Stimulated activated CD8-positive, alpha-beta memory T cell treated with anti-CD3 and anti-CD28 coated beads, Interleukin-12 subunit alpha, Interleukin-12 subunit beta, amount 100 ng/mL, for 1 hour (primary cell): Measurements from ENCODE around the gene ATP5PB.
A peak's percentile ranks its signal among the peaks of the same experiment; 100 is the strongest.

ENCODE experiments used
- DNase-seq: peaks from one replicate; pipeline ENCODE4 v3.0.0-alpha.2; 2020; ENCODE audit warnings: low read depth

Gene ATP5PB

GRCh38 chr1:111448918-111449702 is at the start of gene ATP5PB, which contains the start of gene WDR77:
Gene ATP5PB, plus strand, starts transcription at chr1:111449464. Its CDS starts 78 bp downstream, at chr1:111449542.
Gene WDR77, minus strand, starts transcription at chr1:111449256. Its CDS starts 87 bp downstream, at chr1:111449169.
- peak; percentile 80 for DNase-seq

GRCh38 chr1:111399792-111400610 is 49.3 kb upstream of the ATP5PB start:
- peak; percentile 30 for DNase-seq

GRCh38 chr1:111402083-111402482 is 47.2 kb upstream of the ATP5PB start:
- no peak for DNase-seq

GRCh38 chr1:111404588-111404987 is 44.7 kb upstream of the ATP5PB start:
- no peak for DNase-seq

- peak; percentile 16 for DNase-seq
These were observed 42.9 kb upstream of the ATP5PB start for GRCh38 chr1:111406321-111406768.

- no peak for DNase-seq
These were observed 42.0 kb upstream of the ATP5PB start for GRCh38 chr1:111407301-111407700.

- no peak for DNase-seq
These were observed 36.4 kb upstream of the ATP5PB start for GRCh38 chr1:111412839-111413238.

GRCh38 chr1:111414756-111415155 is 34.5 kb upstream of the ATP5PB start:
- no peak for DNase-seq

GRCh38 chr1:111415461-111415860 is 33.8 kb upstream of the ATP5PB start:
- no peak for DNase-seq

- DNase-seq, result no peak
These were observed 31.5 kb upstream of the ATP5PB start for GRCh38 chr1:111417755-111418154.

GRCh38 chr1:111419037-111419436 is 30.2 kb upstream of the ATP5PB start:
- DNase-seq, result no peak

- DNase-seq, result no peak
These were observed 28.9 kb upstream of the ATP5PB start for GRCh38 chr1:111420377-111420776.

- no peak for DNase-seq
These were observed 26.5 kb upstream of the ATP5PB start for GRCh38 chr1:111422546-111423391.

- no peak for DNase-seq
These were observed 25.0 kb upstream of the ATP5PB start for GRCh38 chr1:111424281-111424680.

- DNase-seq, result no peak
These were observed 12.5 kb upstream of the ATP5PB start for GRCh38 chr1:111436726-111437125.

- DNase-seq, result no peak
These were observed 9.6 kb upstream of the ATP5PB start for GRCh38 chr1:111439461-111440351.

GRCh38 chr1:111441573-111442192 is 7.6 kb upstream of the ATP5PB start:
- DNase-seq, result peak; percentile 41

GRCh38 chr1:111442457-111442856 is 6.8 kb upstream of the ATP5PB start:
- no peak for DNase-seq

GRCh38 chr1:111444031-111444430 is 5.2 kb upstream of the ATP5PB start:
- DNase-seq, result no peak

GRCh38 chr1:111446546-111446945 is 2.7 kb upstream of the ATP5PB start:
- DNase-seq, result no peak
